ENCODE measurements around the gene ANAPC4.

Gene ANAPC4

DNA sequence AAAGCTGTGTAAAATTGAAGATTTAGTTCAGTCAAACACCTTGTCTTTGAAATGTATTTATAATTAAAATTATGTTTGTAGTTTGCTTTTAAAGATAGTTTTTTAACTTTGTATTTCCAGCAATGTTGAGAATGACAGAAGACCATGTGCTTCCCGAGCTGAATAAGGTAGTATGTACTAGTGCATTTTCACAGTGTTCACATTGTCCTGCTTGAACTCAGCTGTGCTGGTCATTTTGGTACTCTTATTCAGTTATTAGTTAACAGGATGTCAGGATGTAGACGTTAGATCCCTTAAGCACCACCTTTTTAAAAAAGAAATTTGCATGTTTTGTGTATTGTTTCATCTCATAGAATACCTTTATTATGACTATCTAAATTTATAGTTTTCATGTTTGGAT, 28.4 kb downstream of the ANAPC4 start:
- Histone ChIP-seq H3K4me3 (ENCODE audit: insufficient read depth, low read depth, low read length, poor library complexity, severe bottlenecking) (no peak overlapping the region), H3K36me3 (ENCODE audit: control insufficient read depth, insufficient read depth, low read length) (peaks cover 78% of the 10 kb centered on the region), H3K27ac (ENCODE audit: insufficient read depth, low read length, poor library complexity, severe bottlenecking) (no peak overlapping the region), H3K9me3 (ENCODE audit: control insufficient read depth, low read length) (no peaks in the 10 kb centered on the region), H3K27me3 (replicated peaks; ENCODE audit: control insufficient read depth, insufficient read depth, low read length, poor library complexity, severe bottlenecking) (no peaks in the 10 kb centered on the region), H3K4me1 (ENCODE audit: control insufficient read depth, insufficient read depth, low read length, poor library complexity, severe bottlenecking) (no peaks in the 10 kb centered on the region)
- no peak for DNase-seq

DNA sequence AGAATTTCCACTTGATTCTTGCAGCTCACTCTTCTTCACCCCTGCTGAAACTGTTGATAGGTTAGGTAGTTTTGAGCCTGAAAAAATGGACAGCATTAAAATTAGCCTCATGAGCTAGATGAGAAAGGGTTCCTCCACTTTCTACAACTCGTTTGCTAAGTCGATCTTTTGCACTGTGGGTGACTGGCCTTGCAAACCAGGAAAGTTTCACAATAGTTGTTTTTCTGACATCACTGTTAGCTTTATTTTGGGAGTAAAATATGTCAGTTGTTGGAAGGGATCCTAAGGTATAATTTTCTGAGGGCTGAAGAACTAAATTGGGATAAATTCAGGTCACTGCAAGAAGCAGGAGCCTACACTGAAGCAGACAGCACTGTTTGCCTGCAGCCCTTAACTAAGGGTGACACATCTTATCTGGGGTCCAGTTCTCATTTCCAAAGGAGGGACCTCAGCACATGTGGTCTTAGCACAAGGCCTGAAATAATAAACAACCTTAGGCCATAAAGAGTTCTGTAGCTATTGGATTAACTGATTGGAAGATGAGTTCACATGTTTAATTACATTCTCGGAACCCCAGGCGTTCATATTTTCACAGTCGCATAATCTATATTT, 29.1 kb downstream of the ANAPC4 start:
- H3K27me3 ChIP-seq (replicated peaks; ENCODE audit: control insufficient read depth, insufficient read depth, low read length, poor library complexity, severe bottlenecking), result no peaks in the 10 kb centered on the region
- no peak overlapping the region for H3K27ac ChIP-seq (ENCODE audit: insufficient read depth, low read length, poor library complexity, severe bottlenecking)
- no peak overlapping the region for H3K4me3 ChIP-seq (ENCODE audit: insufficient read depth, low read depth, low read length, poor library complexity, severe bottlenecking)
- H3K36me3 ChIP-seq (ENCODE audit: control insufficient read depth, insufficient read depth, low read length), result peaks cover 77% of the 10 kb centered on the region
- DNase-seq, result no peak
- H3K9me3 ChIP-seq (ENCODE audit: control insufficient read depth, low read length), result no peaks in the 10 kb centered on the region
- H3K4me1 ChIP-seq (ENCODE audit: control insufficient read depth, insufficient read depth, low read length, poor library complexity, severe bottlenecking), result no peaks in the 10 kb centered on the region

DNA sequence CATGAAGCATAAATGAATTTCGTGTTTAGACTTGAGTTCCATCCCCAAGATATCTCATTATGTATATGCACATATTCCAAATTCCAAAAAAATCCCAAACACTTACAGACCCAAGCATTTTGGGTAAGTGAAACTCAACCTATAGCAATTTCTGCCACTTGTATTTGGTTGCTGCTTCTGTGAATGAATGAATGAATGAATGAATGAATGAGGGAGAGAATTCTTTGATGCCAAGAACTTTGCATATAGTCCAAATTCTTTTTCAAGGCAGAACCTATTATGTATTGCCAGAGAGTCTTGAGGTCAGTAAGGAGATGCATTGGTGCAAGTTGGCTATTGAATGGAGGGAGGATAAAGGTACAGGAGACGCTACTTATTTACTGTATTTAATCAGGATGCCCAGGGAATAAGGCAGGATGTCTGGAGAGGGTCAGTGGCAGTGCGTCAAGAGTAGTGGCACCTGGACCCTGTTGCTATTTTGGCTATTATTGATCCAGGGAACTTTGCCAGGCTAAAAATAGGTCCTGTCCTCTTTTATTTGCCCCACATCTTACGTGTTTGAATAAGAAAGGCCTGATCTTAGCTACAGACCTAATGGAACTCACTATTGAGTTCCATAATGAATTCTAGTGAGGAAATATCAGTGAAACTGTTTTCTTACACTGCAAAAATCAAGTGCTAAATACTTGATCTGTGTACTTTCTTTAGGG, 33.9 kb downstream of the ANAPC4 start:
- Histone ChIP-seq H3K27ac (ENCODE audit: insufficient read depth, low read length, poor library complexity, severe bottlenecking) (no peak overlapping the region), H3K4me1 (ENCODE audit: control insufficient read depth, insufficient read depth, low read length, poor library complexity, severe bottlenecking) (no peaks in the 10 kb centered on the region), H3K36me3 (ENCODE audit: control insufficient read depth, insufficient read depth, low read length) (peaks cover 77% of the 10 kb centered on the region), H3K9me3 (ENCODE audit: control insufficient read depth, low read length) (no peaks in the 10 kb centered on the region), H3K27me3 (replicated peaks; ENCODE audit: control insufficient read depth, insufficient read depth, low read length, poor library complexity, severe bottlenecking) (no peaks in the 10 kb centered on the region), H3K4me3 (ENCODE audit: insufficient read depth, low read depth, low read length, poor library complexity, severe bottlenecking) (no peak overlapping the region)
- no peak for DNase-seq

DNA sequence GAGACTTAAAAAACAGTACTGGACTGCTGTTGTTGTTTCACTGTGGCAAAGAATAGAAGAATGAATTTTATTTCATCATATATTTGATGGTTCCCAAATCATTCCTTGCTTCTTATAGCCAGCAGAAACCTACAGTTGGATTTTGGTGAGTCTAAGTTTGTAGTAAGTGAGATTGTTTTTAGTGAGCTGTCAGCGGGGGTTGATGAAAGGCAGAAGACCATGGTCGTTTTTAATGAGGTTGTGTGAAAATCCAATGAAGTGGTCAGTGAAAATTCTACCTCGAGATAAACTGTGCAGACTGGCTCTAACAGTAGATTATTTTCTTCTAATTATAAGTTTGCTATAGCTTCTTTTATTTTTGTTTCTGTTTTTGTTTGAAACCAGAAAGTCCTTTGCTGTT, 36.2 kb downstream of the ANAPC4 start:
- H3K9me3 ChIP-seq (ENCODE audit: control insufficient read depth, low read length), result no peaks in the 10 kb centered on the region
- no peak overlapping the region for H3K27ac ChIP-seq (ENCODE audit: insufficient read depth, low read length, poor library complexity, severe bottlenecking)
- no peaks in the 10 kb centered on the region for H3K4me1 ChIP-seq (ENCODE audit: control insufficient read depth, insufficient read depth, low read length, poor library complexity, severe bottlenecking)
- H3K36me3 ChIP-seq (ENCODE audit: control insufficient read depth, insufficient read depth, low read length), result peaks cover 64% of the 10 kb centered on the region
- no peaks in the 10 kb centered on the region for H3K27me3 ChIP-seq (replicated peaks; ENCODE audit: control insufficient read depth, insufficient read depth, low read length, poor library complexity, severe bottlenecking)
- no peak for DNase-seq
- no peak overlapping the region for H3K4me3 ChIP-seq (ENCODE audit: insufficient read depth, low read depth, low read length, poor library complexity, severe bottlenecking)

DNA sequence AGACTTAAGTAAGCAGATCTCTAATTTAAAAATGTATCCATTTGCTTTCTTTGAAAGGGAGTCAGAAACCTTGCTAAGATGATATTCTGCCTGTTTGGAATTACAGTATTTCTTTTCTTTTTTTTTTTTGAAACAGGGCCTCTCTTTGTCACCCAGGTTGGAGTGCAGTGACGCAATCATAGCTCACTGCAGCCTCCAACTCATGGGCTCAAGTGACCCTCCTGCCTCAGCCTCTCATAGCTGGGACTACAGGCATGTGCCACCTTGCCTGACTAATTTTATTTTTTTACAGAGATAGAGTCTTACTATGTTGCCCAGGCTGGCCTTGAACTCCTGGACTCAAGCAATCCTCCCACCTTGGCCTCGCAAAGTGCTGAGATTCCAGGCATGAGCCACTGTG, 40.0 kb downstream of the ANAPC4 start:
- Histone ChIP-seq H3K4me3 (ENCODE audit: insufficient read depth, low read depth, low read length, poor library complexity, severe bottlenecking) (no peak overlapping the region), H3K27ac (ENCODE audit: insufficient read depth, low read length, poor library complexity, severe bottlenecking) (no peak overlapping the region), H3K36me3 (ENCODE audit: control insufficient read depth, insufficient read depth, low read length) (peaks cover 33% of the 10 kb centered on the region), H3K9me3 (ENCODE audit: control insufficient read depth, low read length) (no peaks in the 10 kb centered on the region), H3K27me3 (replicated peaks; ENCODE audit: control insufficient read depth, insufficient read depth, low read length, poor library complexity, severe bottlenecking) (no peaks in the 10 kb centered on the region), H3K4me1 (ENCODE audit: control insufficient read depth, insufficient read depth, low read length, poor library complexity, severe bottlenecking) (no peaks in the 10 kb centered on the region)
- no peak for DNase-seq

DNA sequence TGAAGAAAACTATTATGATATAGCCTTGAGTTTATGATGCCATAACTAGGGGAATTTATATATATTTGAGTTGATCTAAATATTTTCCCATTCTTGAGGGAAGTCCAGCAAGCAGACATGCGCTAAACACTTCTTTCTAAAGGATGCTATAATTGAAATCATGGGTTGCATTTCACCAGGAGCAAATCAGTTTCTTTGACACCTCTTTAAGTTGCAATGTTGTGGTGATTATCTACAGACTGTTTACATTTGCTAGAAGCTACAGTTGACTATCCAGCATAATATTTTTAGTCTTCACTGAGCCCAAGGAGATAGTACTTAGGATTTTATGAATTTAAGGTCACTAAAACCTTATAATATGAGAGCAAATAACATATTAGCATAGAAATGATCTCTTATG, 43.9 kb downstream of the ANAPC4 start:
- no peak for DNase-seq
- Histone ChIP-seq H3K36me3 (ENCODE audit: control insufficient read depth, insufficient read depth, low read length) (peaks cover 5% of the 10 kb centered on the region), H3K9me3 (ENCODE audit: control insufficient read depth, low read length) (no peaks in the 10 kb centered on the region), H3K27ac (ENCODE audit: insufficient read depth, low read length, poor library complexity, severe bottlenecking) (no peak overlapping the region), H3K27me3 (replicated peaks; ENCODE audit: control insufficient read depth, insufficient read depth, low read length, poor library complexity, severe bottlenecking) (no peaks in the 10 kb centered on the region), H3K4me3 (ENCODE audit: insufficient read depth, low read depth, low read length, poor library complexity, severe bottlenecking) (no peak overlapping the region), H3K4me1 (ENCODE audit: control insufficient read depth, insufficient read depth, low read length, poor library complexity, severe bottlenecking) (no peaks in the 10 kb centered on the region)

DNA sequence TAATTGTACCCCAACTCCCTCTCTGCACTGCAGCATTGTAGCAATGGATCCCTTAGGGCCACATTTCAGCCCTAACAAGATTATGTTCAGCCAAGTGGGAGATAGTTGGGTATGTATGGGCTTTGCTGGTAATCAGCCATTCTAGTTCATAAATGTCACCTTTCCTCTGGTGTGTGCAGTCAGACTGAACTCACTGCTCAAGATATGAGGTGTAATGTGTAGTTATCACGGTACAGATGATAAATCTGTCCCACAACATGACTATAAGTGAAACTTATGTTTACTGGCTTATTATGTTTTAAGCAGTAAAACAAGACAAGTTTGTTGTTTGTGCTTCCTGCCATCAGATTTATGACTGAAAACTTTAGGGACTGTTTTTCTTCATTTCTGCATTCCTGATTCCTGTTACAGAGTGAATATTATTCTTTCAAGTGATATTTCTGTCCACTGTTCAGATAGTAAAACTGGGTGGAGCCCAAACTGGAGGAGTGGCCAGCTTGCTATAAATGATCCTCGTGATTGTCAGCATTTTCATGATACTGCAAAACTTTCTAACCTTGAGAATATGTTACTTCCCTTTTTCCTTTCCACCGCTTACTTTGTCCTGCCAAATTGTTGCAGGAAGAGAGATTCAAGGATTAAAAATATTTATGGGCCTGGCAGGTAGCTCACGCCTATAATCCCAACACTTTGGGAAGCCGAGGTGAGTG, 44.9 kb downstream of the ANAPC4 start:
- no peaks in the 10 kb centered on the region for H3K4me1 ChIP-seq (ENCODE audit: control insufficient read depth, insufficient read depth, low read length, poor library complexity, severe bottlenecking)
- no peaks in the 10 kb centered on the region for H3K27me3 ChIP-seq (replicated peaks; ENCODE audit: control insufficient read depth, insufficient read depth, low read length, poor library complexity, severe bottlenecking)
- no peaks in the 10 kb centered on the region for H3K9me3 ChIP-seq (ENCODE audit: control insufficient read depth, low read length)
- no peak overlapping the region for H3K4me3 ChIP-seq (ENCODE audit: insufficient read depth, low read depth, low read length, poor library complexity, severe bottlenecking)
- peaks cover 5% of the 10 kb centered on the region for H3K36me3 ChIP-seq (ENCODE audit: control insufficient read depth, insufficient read depth, low read length)
- DNase-seq, result no peak
- H3K27ac ChIP-seq (ENCODE audit: insufficient read depth, low read length, poor library complexity, severe bottlenecking), result no peak overlapping the region

DNA sequence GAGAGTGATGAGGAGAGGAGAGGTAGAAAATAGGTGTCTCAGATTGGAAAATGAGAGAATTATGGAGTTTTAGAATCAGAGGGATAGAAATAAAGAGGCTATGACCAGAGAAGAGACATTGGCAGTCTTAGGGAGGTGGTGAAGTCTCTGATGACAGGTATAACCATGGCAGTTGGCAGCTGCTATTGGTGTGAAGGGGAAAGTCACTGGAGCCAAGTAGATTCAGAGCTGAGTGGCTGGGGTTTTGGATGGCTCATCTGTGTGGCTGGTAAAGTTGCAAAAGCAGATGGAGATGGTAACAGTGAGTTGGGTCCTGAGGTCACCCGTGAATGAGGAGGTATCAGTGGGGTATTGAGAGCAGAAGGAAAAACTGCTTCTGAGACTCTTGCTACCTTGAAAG, 46.5 kb downstream of the ANAPC4 start:
- no peak for DNase-seq
- no peaks in the 10 kb centered on the region for H3K36me3 ChIP-seq (ENCODE audit: control insufficient read depth, insufficient read depth, low read length)
- no peak overlapping the region for H3K27ac ChIP-seq (ENCODE audit: insufficient read depth, low read length, poor library complexity, severe bottlenecking)
- no peaks in the 10 kb centered on the region for H3K4me1 ChIP-seq (ENCODE audit: control insufficient read depth, insufficient read depth, low read length, poor library complexity, severe bottlenecking)
- no peak overlapping the region for H3K4me3 ChIP-seq (ENCODE audit: insufficient read depth, low read depth, low read length, poor library complexity, severe bottlenecking)
- no peaks in the 10 kb centered on the region for H3K27me3 ChIP-seq (replicated peaks; ENCODE audit: control insufficient read depth, insufficient read depth, low read length, poor library complexity, severe bottlenecking)
- H3K9me3 ChIP-seq (ENCODE audit: control insufficient read depth, low read length), result no peaks in the 10 kb centered on the region

DNA sequence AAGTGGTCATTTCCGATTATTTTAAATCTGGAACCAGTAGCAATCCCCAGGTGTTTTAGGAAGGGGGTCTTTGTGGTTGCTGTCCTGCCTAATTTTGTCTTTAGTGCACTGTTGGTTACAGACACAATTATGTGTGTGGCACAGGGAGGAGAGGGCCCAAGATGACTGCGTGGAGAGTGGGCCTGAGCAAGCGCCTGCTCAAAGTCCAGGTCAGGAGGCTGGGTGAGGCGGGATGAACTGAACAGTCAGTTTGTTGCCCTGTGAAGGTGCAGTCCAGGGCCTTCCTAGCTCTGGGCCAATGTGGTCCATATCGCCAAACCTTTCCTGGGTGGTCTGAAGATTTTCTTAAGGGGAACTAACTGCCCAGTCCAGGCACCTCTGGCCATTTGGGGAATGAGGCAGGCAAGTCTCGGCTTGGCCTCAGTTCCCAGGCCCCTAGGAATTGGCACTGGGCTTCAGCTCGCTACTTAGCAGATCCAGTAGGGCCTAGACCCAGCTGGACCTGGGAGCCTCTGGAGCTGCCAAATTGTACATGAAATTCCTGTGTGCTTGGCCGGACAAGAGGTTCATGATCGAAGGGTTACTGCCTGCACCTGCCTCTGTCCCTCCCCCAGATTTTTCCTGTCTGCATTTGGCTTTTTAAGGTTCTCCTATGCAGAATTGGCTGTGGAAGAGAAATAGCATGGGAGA, 47.6 kb downstream of the ANAPC4 start:
- no peak overlapping the region for H3K27ac ChIP-seq (ENCODE audit: insufficient read depth, low read length, poor library complexity, severe bottlenecking)
- no peak overlapping the region for H3K4me3 ChIP-seq (ENCODE audit: insufficient read depth, low read depth, low read length, poor library complexity, severe bottlenecking)
- H3K9me3 ChIP-seq (ENCODE audit: control insufficient read depth, low read length), result no peaks in the 10 kb centered on the region
- no peaks in the 10 kb centered on the region for H3K27me3 ChIP-seq (replicated peaks; ENCODE audit: control insufficient read depth, insufficient read depth, low read length, poor library complexity, severe bottlenecking)
- no peaks in the 10 kb centered on the region for H3K4me1 ChIP-seq (ENCODE audit: control insufficient read depth, insufficient read depth, low read length, poor library complexity, severe bottlenecking)
- no peaks in the 10 kb centered on the region for H3K36me3 ChIP-seq (ENCODE audit: control insufficient read depth, insufficient read depth, low read length)
- no peak for DNase-seq

DNA sequence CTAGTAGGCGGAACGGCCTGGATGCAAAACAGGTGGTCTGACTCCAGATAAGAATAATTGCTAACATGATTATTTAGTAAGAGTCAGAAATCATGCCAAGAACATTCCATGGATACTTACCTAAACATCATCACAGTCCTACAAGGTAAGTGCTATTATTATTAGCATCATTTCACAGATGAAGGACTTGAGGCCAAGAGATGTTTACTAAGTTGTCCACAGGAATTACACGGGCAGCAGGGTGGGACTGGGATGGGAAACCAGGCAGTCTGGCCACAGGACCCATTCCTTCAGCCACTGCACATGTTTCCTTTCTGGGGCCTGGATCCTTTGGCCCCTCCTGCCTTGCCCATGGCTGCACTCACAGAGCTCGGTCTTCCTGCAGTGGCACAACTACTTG, 48.3 kb downstream of the ANAPC4 start:
- H3K4me3 ChIP-seq (ENCODE audit: insufficient read depth, low read depth, low read length, poor library complexity, severe bottlenecking), result no peak overlapping the region
- H3K27ac ChIP-seq (ENCODE audit: insufficient read depth, low read length, poor library complexity, severe bottlenecking), result no peak overlapping the region
- no peak for DNase-seq
- H3K4me1 ChIP-seq (ENCODE audit: control insufficient read depth, insufficient read depth, low read length, poor library complexity, severe bottlenecking), result no peaks in the 10 kb centered on the region
- no peaks in the 10 kb centered on the region for H3K27me3 ChIP-seq (replicated peaks; ENCODE audit: control insufficient read depth, insufficient read depth, low read length, poor library complexity, severe bottlenecking)
- no peaks in the 10 kb centered on the region for H3K9me3 ChIP-seq (ENCODE audit: control insufficient read depth, low read length)
- H3K36me3 ChIP-seq (ENCODE audit: control insufficient read depth, insufficient read depth, low read length), result no peaks in the 10 kb centered on the region

Data from effector memory CD4-positive, alpha-beta T cell (primary cell).